Brain microvascular endothelial cell (primary cell): ENCODE results near the gene CFAP54.

Experiments used
- DNase-seq: peaks from one replicate; pipeline ENCODE4 v3.0.0-alpha.2; 2020
- H3K27ac ChIP-seq: fragments of 250-450 bp; sonication (Bioruptor Pico); 2 replicates; pipeline ENCODE4 v1.5.1; 2020; ENCODE audit warnings: mild to moderate bottlenecking, moderate library complexity
- H3K27me3 ChIP-seq: fragments of 250-450 bp; sonication (Bioruptor Pico); replicated peaks from 2 replicates; pipeline ENCODE4 v1.5.1; 2020; ENCODE audit warnings: mild to moderate bottlenecking
- H3K36me3 ChIP-seq: fragments of 250-450 bp; sonication (Bioruptor Pico); replicated peaks from 2 replicates; pipeline ENCODE4 v1.5.1; 2020; ENCODE audit warnings: mild to moderate bottlenecking
- H3K4me3 ChIP-seq: 2 replicates; pipeline ENCODE4 v1.5.1; 2011; ENCODE audit warnings: low read depth, mild to moderate bottlenecking, control low read depth, low read length, moderate library complexity
- CTCF ChIP-seq: IDR thresholded peaks from 2 replicates; pipeline ENCODE4 v1.5.1; 2011; ENCODE audit warnings: low read depth, mild to moderate bottlenecking, moderate library complexity, low read length, control low read depth, inconsistent platforms; ENCODE audit errors: missing control alignments
- in situ Hi-C: cut with HindIII; loops from 2 replicates; pipeline ENCODE4 v1.10.0; 2017; ENCODE audit warnings: low sequenced_read_pairs, low pct_ligation_motif_present

Gene CFAP54

DNA sequence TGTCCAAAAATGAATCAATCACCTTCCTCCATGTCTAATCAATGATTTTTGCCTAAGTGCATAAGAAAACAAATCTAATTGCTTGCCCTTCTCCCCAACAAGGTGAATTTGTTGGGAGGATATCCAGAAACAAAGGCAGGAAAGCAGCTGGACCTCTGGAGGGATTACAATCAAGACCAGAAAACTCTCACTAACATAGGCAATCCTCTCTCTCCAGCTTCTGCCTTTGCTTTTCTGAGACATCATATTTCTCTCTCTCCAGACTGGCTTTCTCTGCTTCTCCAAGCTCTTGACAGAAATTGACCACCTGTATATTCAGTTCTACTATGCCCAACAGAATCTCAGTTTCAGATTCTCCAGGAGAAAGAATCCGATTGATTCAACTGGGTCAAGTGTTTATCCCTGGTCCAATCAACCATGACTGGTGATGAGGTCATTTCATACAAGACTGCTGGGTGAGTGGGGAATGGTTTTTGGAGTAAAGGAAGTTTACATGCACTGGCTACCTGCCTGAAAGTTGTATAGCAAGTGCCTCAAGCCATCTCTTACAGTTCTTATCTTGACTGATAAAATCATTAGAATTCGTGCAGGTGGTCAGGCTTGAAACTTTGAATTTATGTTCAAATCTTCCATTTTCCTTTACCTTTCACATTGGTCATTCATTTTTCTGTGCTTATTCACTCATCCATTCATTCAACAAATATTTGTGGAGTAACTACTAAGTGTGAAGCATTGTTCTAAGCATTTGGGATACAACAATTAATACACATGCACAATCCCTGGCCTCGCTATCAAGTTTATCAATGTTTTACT, 22.2 kb upstream of the CFAP54 start:
- H3K36me3 ChIP-seq: no peaks in the 10 kb centered on the region
- H3K27ac ChIP-seq: no peak overlapping the region
- H3K27me3 ChIP-seq: no peaks in the 10 kb centered on the region
- in situ Hi-C loops: no loop called here
- TF ChIP-seq CTCF: no peak
- H3K4me3 ChIP-seq: no peak overlapping the region
- DNase-seq: peak; percentile 36

- in situ Hi-C loops: no loop called here
These were observed 17.9 kb upstream of the CFAP54 start for GRCh38 chr12:96471368-96472050.

DNA sequence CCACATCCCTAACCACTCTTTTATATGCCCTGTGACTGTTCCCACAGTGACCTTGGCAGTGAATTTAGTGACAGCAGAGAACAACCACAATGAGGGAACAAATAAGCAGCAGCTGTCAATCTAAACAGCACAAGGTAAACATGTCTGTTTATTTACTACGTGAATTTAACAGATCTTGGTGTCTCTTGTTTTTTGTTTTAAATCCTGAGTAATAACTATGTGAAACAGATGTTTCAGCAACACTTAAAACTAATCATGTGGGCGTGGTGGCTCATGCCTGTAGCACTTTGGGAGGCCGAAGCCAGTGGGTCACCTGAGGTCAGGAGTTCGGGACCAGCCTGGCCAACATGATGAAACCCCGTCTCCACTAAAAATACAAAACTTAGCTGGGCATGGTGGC, 17.0 kb upstream of the CFAP54 start:
- Histone ChIP-seq H3K27me3 (no peaks in the 10 kb centered on the region), H3K27ac (no peak overlapping the region), H3K36me3 (no peaks in the 10 kb centered on the region), H3K4me3 (no peak overlapping the region)
- TF ChIP-seq CTCF: no peak
- in situ Hi-C loops: no loop called here
- DNase-seq: no peak

More at GRCh38 chr12:96471368-96472050, 17.9 kb upstream of the CFAP54 start:
- H3K27ac ChIP-seq: peak overlapping the region; percentile 62
- H3K4me3 ChIP-seq: no peak overlapping the region
- DNase-seq: peak; percentile 68
- TF ChIP-seq CTCF: no peak
- H3K36me3 ChIP-seq: no peaks in the 10 kb centered on the region
- no peaks in the 10 kb centered on the region for H3K27me3 ChIP-seq

DNA sequence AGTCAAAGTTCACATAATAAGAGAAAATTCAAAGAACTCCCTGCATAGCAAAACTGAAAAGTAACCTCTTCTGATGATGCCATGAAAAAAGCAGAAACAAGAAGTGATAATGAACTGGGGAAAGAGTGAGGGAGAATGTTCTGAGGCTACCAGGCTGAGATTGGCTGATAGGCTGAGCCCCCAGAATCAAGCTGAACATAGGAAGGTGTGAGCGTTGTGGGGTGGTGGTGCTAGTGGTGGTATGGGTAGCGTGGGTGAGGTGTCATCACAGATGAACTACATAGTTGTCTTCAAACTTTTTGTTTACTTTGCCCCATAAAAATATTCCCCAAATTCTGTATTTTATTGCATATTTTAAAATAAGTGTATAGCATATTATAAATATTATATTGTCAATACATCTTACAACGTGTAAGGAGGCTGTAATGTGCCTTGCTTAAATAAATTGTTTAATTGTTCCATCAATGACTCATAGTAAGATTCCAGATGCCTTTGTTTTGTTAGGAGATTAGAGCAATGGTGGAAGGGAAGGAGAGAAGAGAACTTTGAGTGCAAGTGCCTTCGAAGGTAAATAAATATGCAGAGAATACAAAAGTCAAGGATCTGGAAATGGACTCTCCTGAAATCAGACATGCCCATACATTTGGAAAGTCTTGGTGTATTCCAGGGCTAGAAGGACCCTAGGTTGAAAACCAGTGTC, 15.8 kb upstream of the CFAP54 start:
- DNase-seq: no peak
- in situ Hi-C loops: no loop called here

GRCh38 chr12:96474206-96474605, 15.2 kb upstream of the CFAP54 start:
- no peak for DNase-seq

More for the DNA sequence above, 15.8 kb upstream of the CFAP54 start:
- no peak overlapping the region for H3K27ac ChIP-seq
- no peak for TF ChIP-seq CTCF
- H3K36me3 ChIP-seq: no peaks in the 10 kb centered on the region
- H3K4me3 ChIP-seq: no peak overlapping the region
- H3K27me3 ChIP-seq: no peaks in the 10 kb centered on the region

More at GRCh38 chr12:96474206-96474605, 15.2 kb upstream of the CFAP54 start:
- H3K27ac ChIP-seq: no peak overlapping the region
- H3K4me3 ChIP-seq: no peak overlapping the region
- no peak for TF ChIP-seq CTCF
- no peaks in the 10 kb centered on the region for H3K36me3 ChIP-seq
- in situ Hi-C loops: no loop called here
- no peaks in the 10 kb centered on the region for H3K27me3 ChIP-seq
